IMR-90 (cell line): ENCODE results near the gene GLDC. TPM values are rescaled to one million over a fixed set of nuclear protein-coding genes. Genes with fewer than 3 reads are reported as not detected.

ENCODE experiments used
- ATAC-seq: fragments of 200-7000 bp; cut with Tn5 transposase; 2 replicates; pipeline ENCODE4 v1.9.1; 2020; ENCODE audit warnings: low read depth, mild to moderate bottlenecking, moderate library complexity
- BruUV-seq: library from RNA; stranded (reverse); fragments of 400-500 nt; replicated peaks from 2 replicates; lab custom pipeline; 2021; lab: Mats Ljungman, UMichigan
- CTCF ChIA-PET: fragments of 300-600 bp; formaldehyde crosslinking; extraction: SDS; loops from one replicate; lab custom pipeline; 2021; ENCODE audit warnings: antibody characterized with exemption; lab: Yijun Ruan, JAX
- POLR2A ChIA-PET: fragments of 300-600 bp; sonication (Branson Sonifier 250); formaldehyde crosslinking; loops from one replicate; lab custom pipeline; 2022; ENCODE audit warnings: antibody characterized with exemption; ENCODE audit not compliant: unreplicated experiment; lab: Charles Lee
- DNase-seq: peaks from one replicate; pipeline ENCODE4 v3.0.0; 2013
- H2AFZ ChIP-seq: replicated peaks from 2 replicates; pipeline ENCODE3; 2013; ENCODE audit warnings: low read length, mild to moderate bottlenecking; ENCODE audit not compliant: poor library complexity
- H2AK5ac ChIP-seq: 2 replicates; pipeline ENCODE4 v1.6.1; 2013; ENCODE audit warnings: low read depth, low read length, inconsistent platforms
- H2AK9ac ChIP-seq: replicated peaks from 2 replicates; pipeline ENCODE3; 2013; ENCODE audit warnings: mild to moderate bottlenecking, low read depth, low read length, moderate library complexity; ENCODE audit not compliant: poor library complexity
- H2BK120ac ChIP-seq: 2 replicates; pipeline ENCODE4 v1.6.1; 2013; ENCODE audit warnings: low read depth, low read length, inconsistent platforms
- H2BK15ac ChIP-seq: 3 replicates; pipeline ENCODE4 v1.6.1; 2013; ENCODE audit warnings: low read depth, low read length, inconsistent platforms
- H2BK20ac ChIP-seq: 2 replicates; pipeline ENCODE4 v1.6.1; 2013; ENCODE audit warnings: low read depth, mild to moderate bottlenecking, inconsistent platforms, low read length, moderate library complexity
- H2BK5ac ChIP-seq: 2 replicates; pipeline ENCODE4 v1.6.1; 2013; ENCODE audit warnings: mild to moderate bottlenecking, low read depth, low read length, inconsistent platforms; ENCODE audit not compliant: poor library complexity, severe bottlenecking
- H3K14ac ChIP-seq: replicated peaks from 2 replicates; pipeline ENCODE4 v1.6.1; 2013; ENCODE audit warnings: low read depth, low read length, inconsistent platforms
- H3K18ac ChIP-seq: 2 replicates; pipeline ENCODE4 v1.6.1; 2013; ENCODE audit warnings: low read depth, low read length, control low read depth
- H3K23ac ChIP-seq: 2 replicates; pipeline ENCODE4 v1.6.1; 2013; ENCODE audit warnings: low read depth, low read length, inconsistent platforms
- H3K27ac ChIP-seq: 2 replicates; pipeline ENCODE4 v1.5.1; 2013; ENCODE audit warnings: mild to moderate bottlenecking, control low read depth, low read length; ENCODE audit not compliant: insufficient read depth
- H3K27me3 ChIP-seq: 2 replicates; pipeline ENCODE4 v1.6.1; 2013; ENCODE audit warnings: low read length; ENCODE audit not compliant: control insufficient read depth, insufficient read depth
- H3K36me3 ChIP-seq: 2 replicates; pipeline ENCODE4 v1.6.1; 2013; ENCODE audit warnings: low read length, mixed read lengths; ENCODE audit not compliant: control insufficient read depth, insufficient read depth
- H3K4ac ChIP-seq: 2 replicates; pipeline ENCODE4 v1.6.1; 2013; ENCODE audit warnings: low read depth, low read length, inconsistent platforms
- H3K4me1 ChIP-seq: 2 replicates; pipeline ENCODE4 v1.6.1; 2013; ENCODE audit warnings: low read length, mixed read lengths; ENCODE audit not compliant: control insufficient read depth, insufficient read depth
- H3K4me2 ChIP-seq: 2 replicates; pipeline ENCODE4 v1.6.1; 2013; ENCODE audit warnings: low read depth, mild to moderate bottlenecking, control low read depth, low read length, moderate library complexity
- H3K4me3 ChIP-seq: 2 replicates; pipeline ENCODE4 v1.5.1; 2013; ENCODE audit warnings: low read depth, mild to moderate bottlenecking, control low read depth, low read length, moderate library complexity; ENCODE audit not compliant: insufficient read depth
- H3K56ac ChIP-seq: 2 replicates; pipeline ENCODE4 v1.6.1; 2013; ENCODE audit warnings: low read length, inconsistent platforms; ENCODE audit not compliant: insufficient read depth; ENCODE audit errors: extremely low read depth
- H3K79me1 ChIP-seq, 2 experiments: 2 replicates each; pipeline ENCODE4 v1.6.1; 2013; ENCODE audit warnings: low read length in 2 of 2, inconsistent platforms in 1 of 2, low read depth in 1 of 2
- H3K9ac ChIP-seq: 2 replicates; pipeline ENCODE4 v1.6.1; 2013; ENCODE audit warnings: low read depth, low read length, control low read depth
- H3K9me1 ChIP-seq: 2 replicates; pipeline ENCODE4 v1.6.1; 2013; ENCODE audit warnings: low read length, inconsistent platforms; ENCODE audit not compliant: insufficient read depth
- H3K9me3 ChIP-seq: 2 replicates; pipeline ENCODE4 v1.6.1; 2013; ENCODE audit warnings: low read length; ENCODE audit not compliant: control insufficient read depth, insufficient read depth
- H4K20me1 ChIP-seq: 2 replicates; pipeline ENCODE4 v1.6.1; 2013; ENCODE audit warnings: low read length, inconsistent platforms; ENCODE audit not compliant: insufficient read depth
- H4K5ac ChIP-seq: 2 replicates; pipeline ENCODE4 v1.6.1; 2013; ENCODE audit warnings: mild to moderate bottlenecking, low read depth, low read length, control low read depth
- H4K8ac ChIP-seq, 2 experiments: 2 replicates each; pipeline ENCODE4 v1.6.1; 2013; ENCODE audit warnings: low read depth in 2 of 2, low read length in 2 of 2, control low read depth in 1 of 2, inconsistent platforms in 1 of 2
- H4K91ac ChIP-seq: 2 replicates; pipeline ENCODE4 v1.6.1; 2013; ENCODE audit warnings: low read depth, low read length, inconsistent platforms; ENCODE audit not compliant: insufficient read depth
- BHLHE40 ChIP-seq: fragments of 150-350 bp; IDR thresholded peaks from 2 replicates; pipeline ENCODE4 v1.6.1; 2016; ENCODE audit warnings: mild to moderate bottlenecking, low read depth, low read length
- CEBPB ChIP-seq: IDR thresholded peaks from 2 replicates; pipeline ENCODE4 v1.6.1; 2012; ENCODE audit warnings: low read depth, low read length, improper control_type of control experiment
- CHD1 ChIP-seq: IDR thresholded peaks from 2 replicates; pipeline ENCODE4 v1.6.1; 2012; ENCODE audit warnings: low read depth, low read length, improper control_type of control experiment
- CTCF ChIP-seq: conservative IDR thresholded peaks from 2 replicates; pipeline ENCODE4 v1.5.1; 2012; ENCODE audit warnings: mild to moderate bottlenecking, low read depth, low read length, improper control_type of control experiment
- ELK1 ChIP-seq: fragments of 150-350 bp; IDR thresholded peaks from 2 replicates; pipeline ENCODE4 v1.6.1; 2016; ENCODE audit warnings: low read depth, mild to moderate bottlenecking, low read length, moderate library complexity, borderline replicate concordance
- FOS ChIP-seq: fragments of 150-350 bp; IDR thresholded peaks from 2 replicates; pipeline ENCODE4 v1.6.1; 2016; ENCODE audit warnings: low read depth, low read length
- MAFK ChIP-seq: IDR thresholded peaks from 2 replicates; pipeline ENCODE4 v1.6.1; 2012; ENCODE audit warnings: low read depth, low read length, improper control_type of control experiment
- MAZ ChIP-seq: IDR thresholded peaks from 2 replicates; pipeline ENCODE4 v1.6.1; 2012; ENCODE audit warnings: low read depth, mild to moderate bottlenecking, low read length, improper control_type of control experiment, moderate library complexity, borderline replicate concordance
- MXI1 ChIP-seq: IDR thresholded peaks from 2 replicates; pipeline ENCODE4 v1.6.1; 2012; ENCODE audit warnings: low read depth, mild to moderate bottlenecking, low read length, moderate library complexity, borderline replicate concordance
- NFE2L2 ChIP-seq: fragments of 150-350 bp; IDR thresholded peaks from 2 replicates; pipeline ENCODE4 v1.6.1; 2016; ENCODE audit warnings: low read depth, mild to moderate bottlenecking, low read length
- POLR2A ChIP-seq: IDR thresholded peaks from 2 replicates; pipeline ENCODE4 v1.6.1; 2012; ENCODE audit warnings: mild to moderate bottlenecking, low read depth, low read length
- RAD21 ChIP-seq: IDR thresholded peaks from 2 replicates; pipeline ENCODE4 v1.6.1; 2012; ENCODE audit warnings: low read length, improper control_type of control experiment
- RCOR1 ChIP-seq: IDR thresholded peaks from 2 replicates; pipeline ENCODE4 v1.6.1; 2012; ENCODE audit warnings: mild to moderate bottlenecking, low read length, improper control_type of control experiment; ENCODE audit not compliant: insufficient replicate concordance
- RFX5 ChIP-seq: IDR thresholded peaks from 2 replicates; pipeline ENCODE4 v1.8.0; 2012; ENCODE audit warnings: low read depth, mild to moderate bottlenecking, low read length, moderate library complexity
- SMC3 ChIP-seq: fragments of 150-350 bp; IDR thresholded peaks from 2 replicates; pipeline ENCODE4 v1.6.1; 2016; ENCODE audit warnings: low read depth, mild to moderate bottlenecking, antibody characterized with exemption, low read length, moderate library complexity
- USF2 ChIP-seq: fragments of 150-350 bp; IDR thresholded peaks from 2 replicates; pipeline ENCODE4 v1.6.1; 2017; ENCODE audit warnings: mild to moderate bottlenecking, antibody characterized with exemption, low read length, low read depth
- WGBS, 2 experiments: methylation state at CpG; one replicate each; pipeline versions ENCODE4 v1.1.5 to v1.1.7; 2013; ENCODE audit warnings: missing lambda C conversion rate in 2 of 2; ENCODE audit not compliant: insufficient read length in 1 of 2; ENCODE audit errors: extremely low coverage in 2 of 2; 5-methylcytosine and 5-hydroxymethylcytosine counted together
- dilution Hi-C: fragments of 300-500 bp; cut with HindIII; formaldehyde crosslinking; loops from one replicate; pipeline ENCODE4 v1.14.3; 2018; ENCODE audit warnings: low sequenced_read_pairs; ENCODE audit not compliant: unreplicated experiment
- in situ Hi-C: fragments of 300-500 bp; cut with MboI; formaldehyde crosslinking; loops from 3 replicates; pipeline ENCODE4 v1.14.3; 2019; ENCODE audit warnings: low sequenced_read_pairs, inconsistent platforms, mixed read lengths
- intact Hi-C: fragments of 100-400 bp; cut with micrococcal nuclease; formaldehyde crosslinking; loops from 2 replicates; pipeline ENCODE4 v1.10.0; 2022
- polyA plus RNA-seq, 3 experiments: library from polyadenylated mRNA; depleted of rRNA; stranded (reverse); fragments of >200 nt; gene quantifications; 2 replicates each; pipeline ENCODE4 v1.2.3, GENCODE V29; 2012; ENCODE audit warnings: low replicate concordance in 1 of 3
- total RNA-seq: library from RNA; depleted of rRNA; stranded (reverse); fragments of >200 nt; gene quantifications from 2 replicates; pipeline ENCODE4 v1.2.3, GENCODE V29; 2012

GLDC gene
- total and polyA plus RNA-seq, 2 of the 4 experiments (the other 2 are of a cell fraction), result 0.36 to 0.50 TPM

GRCh38 chr9:6616951-6617602 is 28.5 kb downstream of the GLDC start:
- no peak overlapping the region for H3K18ac ChIP-seq
- no peak overlapping the region for H3K27ac ChIP-seq
- no CpG with 5 or more reads among the region's 9 CpGs for WGBS, 2 experiments
- H2BK20ac ChIP-seq, result no peak overlapping the region
- no peak overlapping the region for H2AK9ac ChIP-seq
- ATAC-seq, result no peak
- no peak overlapping the region for H3K23ac ChIP-seq
- no peaks in the 10 kb centered on the region for H3K9me3 ChIP-seq
- H3K9ac ChIP-seq, result no peak overlapping the region
- H2BK120ac ChIP-seq, result no peak overlapping the region
- no peak overlapping the region for H4K5ac ChIP-seq
- H3K4me3 ChIP-seq, result no peak overlapping the region
- no peaks in the 10 kb centered on the region for H3K4me1 ChIP-seq
- H3K27me3 ChIP-seq, result no peaks in the 10 kb centered on the region; the same call in 1 of the 2 replicates
- no peak for DNase-seq
- H3K36me3 ChIP-seq, result no peaks in the 10 kb centered on the region
- no peak overlapping the region for H3K56ac ChIP-seq
- H2AK5ac ChIP-seq, result no peak overlapping the region
- BruUV-seq, result no TSS peak
- no peak overlapping the region for H4K91ac ChIP-seq
- H2BK15ac ChIP-seq, result no peak overlapping the region
- H3K4me2 ChIP-seq, result no peak overlapping the region
- no peak overlapping the region for H2AFZ ChIP-seq
- in situ Hi-C loops, result no loop called here
- ChIA-PET CTCF (no interaction called here), POLR2A (no interaction called here)
- no peaks in the 10 kb centered on the region for H3K9me1 ChIP-seq
- dilution Hi-C loops, result no loop called here
- no peak overlapping the region for H3K4ac ChIP-seq
- H3K79me1 ChIP-seq, result no peaks in the 10 kb centered on the region
- no peak overlapping the region for H2BK5ac ChIP-seq
- H4K20me1 ChIP-seq, result no peaks in the 10 kb centered on the region
- no peak overlapping the region for H4K8ac ChIP-seq
- H3K14ac ChIP-seq, result no peak overlapping the region
- TF ChIP-seq CEBPB (no peak), BHLHE40 (no peak), RFX5 (no peak), MAFK (no peak), CTCF (no peak), ELK1 (no peak), FOS (no peak), POLR2A (no peak), RCOR1 (no peak), RAD21 (no peak), MAZ (no peak), NFE2L2 (no peak), USF2 (no peak), CHD1 (no peak), MXI1 (no peak), SMC3 (no peak)
- intact Hi-C loops, result no loop called here
